Measurements from ENCODE around the gene TGFBR2.

Gene TGFBR2

GRCh38 chr3:30660656-30661055 is 54.3 kb downstream of the TGFBR2 start:
- DNase-seq (ENCODE audit: low spot score), result no peak

DNA sequence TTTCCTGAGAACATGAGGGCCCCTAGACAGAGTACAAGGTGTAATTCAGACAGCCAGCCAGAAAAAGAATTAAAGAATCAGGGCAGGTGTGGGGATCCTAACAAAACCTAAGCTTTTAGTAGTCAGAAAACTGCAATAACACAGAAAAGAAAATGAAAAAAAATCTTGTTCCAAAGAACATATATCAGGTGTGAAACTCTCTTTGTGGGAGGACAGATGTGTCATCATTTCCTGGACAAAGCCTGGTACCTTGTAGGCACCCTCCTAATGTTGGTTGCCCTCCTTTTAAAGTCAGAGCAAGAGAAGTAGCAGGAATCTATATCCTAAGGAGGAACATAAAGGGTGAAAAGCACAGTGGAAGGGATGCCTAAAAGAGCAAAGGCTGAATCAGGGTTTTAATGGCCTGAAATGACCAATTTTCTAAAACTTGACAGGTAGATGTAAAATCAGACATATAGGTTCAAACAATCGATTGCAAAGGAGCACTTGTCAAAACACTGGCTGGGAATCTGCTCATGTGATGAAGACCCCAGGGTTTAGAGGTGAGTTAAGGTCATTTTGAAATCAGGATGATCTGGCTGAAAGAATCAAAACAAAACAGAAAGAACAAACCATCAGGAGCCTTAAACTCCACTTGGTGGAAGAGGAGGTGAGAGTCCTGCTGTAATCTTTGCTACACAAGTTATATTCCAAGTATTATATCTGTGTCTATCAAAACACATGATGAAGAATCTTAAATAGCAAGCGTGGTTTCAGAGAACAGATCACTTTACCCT is 54.9 kb downstream of the TGFBR2 start:
- no peak for DNase-seq (ENCODE audit: low spot score)
- TF ChIP-seq, protein P1, sequence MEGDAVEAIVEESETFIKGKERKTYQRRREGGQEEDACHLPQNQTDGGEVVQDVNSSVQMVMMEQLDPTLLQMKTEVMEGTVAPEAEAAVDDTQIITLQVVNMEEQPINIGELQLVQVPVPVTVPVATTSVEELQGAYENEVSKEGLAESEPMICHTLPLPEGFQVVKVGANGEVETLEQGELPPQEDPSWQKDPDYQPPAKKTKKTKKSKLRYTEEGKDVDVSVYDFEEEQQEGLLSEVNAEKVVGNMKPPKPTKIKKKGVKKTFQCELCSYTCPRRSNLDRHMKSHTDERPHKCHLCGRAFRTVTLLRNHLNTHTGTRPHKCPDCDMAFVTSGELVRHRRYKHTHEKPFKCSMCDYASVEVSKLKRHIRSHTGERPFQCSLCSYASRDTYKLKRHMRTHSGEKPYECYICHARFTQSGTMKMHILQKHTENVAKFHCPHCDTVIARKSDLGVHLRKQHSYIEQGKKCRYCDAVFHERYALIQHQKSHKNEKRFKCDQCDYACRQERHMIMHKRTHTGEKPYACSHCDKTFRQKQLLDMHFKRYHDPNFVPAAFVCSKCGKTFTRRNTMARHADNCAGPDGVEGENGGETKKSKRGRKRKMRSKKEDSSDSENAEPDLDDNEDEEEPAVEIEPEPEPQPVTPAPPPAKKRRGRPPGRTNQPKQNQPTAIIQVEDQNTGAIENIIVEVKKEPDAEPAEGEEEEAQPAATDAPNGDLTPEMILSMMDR (IDR thresholded peaks at IDR 0.05; ENCODE audit: extremely low read depth, missing control alignments), result no peak

More at GRCh38 chr3:30660656-30661055, 54.3 kb downstream of the TGFBR2 start:
- TF ChIP-seq, protein P1 (IDR thresholded peaks at IDR 0.05; ENCODE audit: extremely low read depth, missing control alignments), result no peak

GRCh38 chr3:30662836-30663235 is 56.4 kb downstream of the TGFBR2 start:
- TF ChIP-seq, protein P1 (IDR thresholded peaks at IDR 0.05; ENCODE audit: extremely low read depth, missing control alignments), result no peak

DNA sequence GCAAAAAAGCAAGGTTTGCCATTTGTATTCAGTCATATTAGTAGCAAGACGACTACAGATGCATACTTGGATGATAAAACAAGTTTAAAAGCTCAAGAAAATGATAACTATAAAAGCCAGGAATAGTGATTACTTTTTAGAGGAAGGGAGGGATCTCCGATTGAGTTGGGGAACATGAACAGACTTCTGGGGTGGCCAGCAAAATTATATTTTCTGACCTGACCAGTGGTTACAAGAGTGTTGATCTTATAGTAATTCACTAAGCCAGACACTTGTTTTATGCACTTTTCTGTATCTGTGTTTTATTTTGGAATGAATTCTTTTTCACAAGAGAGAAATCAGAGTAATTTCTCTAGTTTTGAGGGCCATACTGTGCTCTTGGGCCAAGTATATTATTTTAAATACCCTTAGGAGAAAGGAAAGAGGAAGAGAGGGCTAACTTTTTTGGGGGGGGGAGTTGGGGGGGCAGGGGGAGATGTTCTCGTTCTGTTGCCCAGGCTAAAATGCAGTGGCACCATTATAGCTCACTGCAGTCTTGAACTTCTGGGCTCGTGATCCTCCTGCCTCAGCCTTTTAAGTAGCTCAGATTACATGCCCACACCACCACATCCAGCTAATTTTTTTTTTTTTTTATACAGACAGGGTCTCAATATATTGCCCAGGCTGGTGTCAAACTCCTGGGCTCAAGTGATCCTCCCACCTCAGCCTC is 57.3 kb downstream of the TGFBR2 start:
- TF ChIP-seq, protein P1 (IDR thresholded peaks at IDR 0.05; ENCODE audit: extremely low read depth, missing control alignments), result no peak
- no peak for DNase-seq (ENCODE audit: low spot score)

More at GRCh38 chr3:30662836-30663235, 56.4 kb downstream of the TGFBR2 start:
- DNase-seq (ENCODE audit: low spot score), result no peak

- DNase-seq (ENCODE audit: low spot score), result no peak
- TF ChIP-seq, protein P1 (IDR thresholded peaks at IDR 0.05; ENCODE audit: extremely low read depth, missing control alignments), result no peak
Observed at GRCh38 chr3:30664459-30664858, 58.1 kb downstream of the TGFBR2 start.

DNA sequence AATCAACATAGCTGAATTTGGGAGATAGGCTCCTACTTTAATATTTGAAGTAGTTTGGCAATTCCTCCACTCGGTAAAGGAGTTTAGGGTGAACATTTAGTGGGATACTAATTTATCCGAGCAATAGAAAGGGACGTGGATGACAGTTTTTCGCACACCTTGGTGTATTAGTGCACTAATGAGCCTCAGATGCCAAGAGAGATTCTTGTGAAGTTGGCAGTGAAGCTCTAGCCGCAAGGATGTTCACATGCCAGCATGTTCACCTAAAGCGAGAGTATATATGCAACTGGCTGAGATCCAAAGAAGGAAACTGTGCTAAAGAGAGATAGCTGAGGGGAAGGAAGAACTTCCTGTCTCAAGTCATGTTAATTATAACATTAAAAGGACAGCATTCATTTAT is 58.5 kb downstream of the TGFBR2 start:
- DNase-seq (ENCODE audit: low spot score), result no peak
- TF ChIP-seq, protein P1 (IDR thresholded peaks at IDR 0.05; ENCODE audit: extremely low read depth, missing control alignments), result no peak

GRCh38 chr3:30665539-30665938 is 59.1 kb downstream of the TGFBR2 start:
- DNase-seq (ENCODE audit: low spot score), result no peak
- TF ChIP-seq, protein P1 (IDR thresholded peaks at IDR 0.05; ENCODE audit: extremely low read depth, missing control alignments), result no peak
